ENCODE measurements around the gene APOL6. TPM values are rescaled to one million over a fixed set of nuclear protein-coding genes. Genes with fewer than 3 reads are reported as not detected.

Gene APOL6
- polyA plus RNA-seq, 1 donor from 2014 or later: 4.9 TPM

Other genes starting within 250 kb of the APOL6 start
- 78.2 TPM for gene MCM5, start 248.3 kb upstream of the APOL6 start, polyA plus RNA-seq
- gene RASD2, start 107.6 kb upstream of the APOL6 start, polyA plus RNA-seq: not detected
- gene MB, start 31.1 kb upstream of the APOL6 start, polyA plus RNA-seq: not detected
- not detected for gene APOL5, start 69.4 kb downstream of the APOL6 start, polyA plus RNA-seq